ENCODE data around the gene PUS1. TPM values are rescaled to one million over a fixed set of nuclear protein-coding genes. Genes with fewer than 3 reads are reported as not detected.

Gene PUS1
- total RNA-seq, 6 experiments from 2014 or later, result 14.7 to 23.1 (median 17.7) TPM

DNA sequence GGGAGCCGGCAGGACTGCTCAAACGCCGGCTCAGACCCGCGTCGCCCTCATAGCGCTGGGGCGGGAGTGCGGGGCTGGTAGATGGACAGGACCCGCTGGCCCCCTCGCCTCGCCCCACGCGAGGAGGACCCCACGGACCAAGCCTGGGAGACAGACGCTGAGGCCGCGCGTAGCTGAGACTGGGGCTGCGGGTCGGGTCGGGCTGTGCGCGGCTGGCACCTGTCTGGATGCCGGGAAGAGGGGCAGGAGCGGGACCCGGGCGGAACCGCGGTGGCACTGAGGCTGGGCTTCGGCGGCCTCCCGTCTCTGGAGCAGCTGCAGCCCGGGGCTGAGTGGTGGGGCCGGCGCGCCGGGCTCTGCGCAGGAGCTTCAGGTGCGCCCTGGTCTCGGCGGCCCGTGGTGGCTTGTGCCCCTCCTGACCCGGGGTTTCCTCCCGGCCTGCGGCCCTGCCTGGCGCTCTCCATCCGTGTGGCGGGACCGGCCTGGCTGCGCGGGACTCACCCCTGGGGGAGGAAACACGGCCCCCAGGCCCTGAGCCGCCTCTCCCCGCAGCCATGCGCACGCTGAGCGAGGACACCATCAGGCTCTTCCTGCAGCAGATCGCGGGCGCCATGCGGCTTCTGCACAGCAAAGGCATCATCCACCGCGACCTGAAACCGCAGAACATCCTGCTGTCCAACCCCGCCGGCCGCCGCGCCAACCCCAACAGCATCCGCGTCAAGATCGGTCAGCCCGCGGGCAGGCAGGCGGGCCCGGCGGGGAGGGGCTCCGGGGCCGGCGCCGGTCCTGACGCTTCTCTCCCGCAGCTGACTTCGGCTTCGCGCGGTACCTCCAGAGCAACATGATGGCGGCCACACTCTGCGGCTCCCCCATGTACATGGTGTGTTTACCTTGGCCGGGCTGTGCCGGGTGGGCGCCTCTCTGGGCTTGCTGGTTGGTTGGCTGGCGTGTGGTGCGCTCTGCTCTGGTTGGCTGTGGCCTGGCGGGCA, 20.7 kb upstream of the PUS1 start:
- DNase-seq (peak in 2 of 3 donors; percentile 50 to 54), ATAC-seq (no peak)
- intact Hi-C loops (cut with DNase I), result no loop called here
- no peak for TF ChIP-seq POLR2A (IDR thresholded peaks at IDR 0.05)
- TF ChIP-seq, protein P1, sequence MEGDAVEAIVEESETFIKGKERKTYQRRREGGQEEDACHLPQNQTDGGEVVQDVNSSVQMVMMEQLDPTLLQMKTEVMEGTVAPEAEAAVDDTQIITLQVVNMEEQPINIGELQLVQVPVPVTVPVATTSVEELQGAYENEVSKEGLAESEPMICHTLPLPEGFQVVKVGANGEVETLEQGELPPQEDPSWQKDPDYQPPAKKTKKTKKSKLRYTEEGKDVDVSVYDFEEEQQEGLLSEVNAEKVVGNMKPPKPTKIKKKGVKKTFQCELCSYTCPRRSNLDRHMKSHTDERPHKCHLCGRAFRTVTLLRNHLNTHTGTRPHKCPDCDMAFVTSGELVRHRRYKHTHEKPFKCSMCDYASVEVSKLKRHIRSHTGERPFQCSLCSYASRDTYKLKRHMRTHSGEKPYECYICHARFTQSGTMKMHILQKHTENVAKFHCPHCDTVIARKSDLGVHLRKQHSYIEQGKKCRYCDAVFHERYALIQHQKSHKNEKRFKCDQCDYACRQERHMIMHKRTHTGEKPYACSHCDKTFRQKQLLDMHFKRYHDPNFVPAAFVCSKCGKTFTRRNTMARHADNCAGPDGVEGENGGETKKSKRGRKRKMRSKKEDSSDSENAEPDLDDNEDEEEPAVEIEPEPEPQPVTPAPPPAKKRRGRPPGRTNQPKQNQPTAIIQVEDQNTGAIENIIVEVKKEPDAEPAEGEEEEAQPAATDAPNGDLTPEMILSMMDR (IDR thresholded peaks at IDR 0.05), result no peak
- Histone ChIP-seq H3K27me3 (no peaks in the 10 kb centered on the region), H3K27ac (no peak overlapping the region), H3K36me3 (peaks cover 0 to 59% (median 33%) of the 10 kb centered on the region in 4 donors), H3K4me1 (no peaks in the 10 kb centered on the region), H3K4me3 (no peak overlapping the region), H3K9me3 (no peaks in the 10 kb centered on the region)
- 96% methylated on average over 8 of the region's 96 CpGs for WGBS (ENCODE audit: insufficient coverage, low coverage, low lambda C conversion rate, missing lambda C conversion rate)

DNA sequence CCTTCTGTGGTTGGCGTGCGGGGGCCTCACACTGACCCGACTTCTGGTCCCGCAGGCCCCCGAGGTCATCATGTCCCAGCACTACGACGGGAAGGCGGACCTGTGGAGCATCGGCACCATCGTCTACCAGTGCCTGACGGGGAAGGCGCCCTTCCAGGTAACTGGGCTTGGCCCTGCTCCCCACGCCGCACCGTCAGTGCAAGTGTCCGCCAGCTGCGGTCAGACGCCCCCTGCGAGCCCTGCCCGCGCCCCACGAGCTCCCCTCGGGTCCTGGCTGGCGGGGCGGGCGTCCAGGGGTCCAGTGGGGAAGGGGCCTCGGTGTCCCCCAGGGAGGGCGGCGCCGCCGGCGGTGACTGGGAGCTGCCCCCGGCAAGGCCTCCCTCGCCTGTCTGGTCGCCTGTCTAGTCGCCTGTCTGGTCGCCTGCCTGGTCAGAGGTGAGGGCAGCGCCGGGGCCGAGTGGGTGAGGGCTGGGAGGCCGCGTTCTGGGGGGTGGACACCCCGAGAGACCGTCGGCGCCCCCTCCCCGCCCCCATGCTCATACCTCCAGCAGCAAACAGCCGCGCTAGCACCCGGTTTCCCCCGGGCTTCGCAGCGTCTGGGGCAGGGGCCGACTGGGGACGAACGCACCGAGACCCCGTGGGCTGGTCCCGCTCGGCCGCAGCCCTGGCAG, 19.9 kb upstream of the PUS1 start:
- 95% methylated on average over 11 of the region's 61 CpGs for WGBS (ENCODE audit: insufficient coverage, low coverage, low lambda C conversion rate, missing lambda C conversion rate)

DNA sequence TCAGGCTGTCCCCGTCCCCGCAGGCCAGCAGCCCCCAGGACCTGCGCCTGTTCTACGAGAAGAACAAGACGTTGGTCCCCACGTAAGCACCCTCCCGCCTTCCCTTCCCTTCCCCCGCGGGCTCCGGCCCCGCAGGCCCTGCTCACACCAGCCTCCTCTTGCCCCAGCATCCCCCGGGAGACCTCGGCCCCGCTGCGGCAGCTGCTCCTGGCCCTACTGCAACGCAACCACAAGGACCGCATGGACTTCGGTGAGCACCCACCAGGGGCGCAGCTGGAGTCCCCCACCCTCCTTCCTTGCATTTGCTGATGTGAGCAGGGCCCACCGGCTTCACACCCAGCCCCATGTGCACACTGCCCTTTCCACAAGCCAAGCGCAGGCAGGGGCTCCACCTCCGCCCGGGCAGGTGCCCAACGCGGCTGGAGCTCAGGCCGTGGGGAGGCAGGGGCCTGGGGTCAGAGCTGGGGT, 19.3 kb upstream of the PUS1 start:
- H3K27me3 ChIP-seq, result no peaks in the 10 kb centered on the region
- DNase-seq, result peak in 2 of 3 donors; percentile 43 to 50
- H3K4me3 ChIP-seq, result no peak overlapping the region
- TF ChIP-seq POLR2A (IDR thresholded peaks at IDR 0.05), result no peak
- TF ChIP-seq, protein P1 (IDR thresholded peaks at IDR 0.05), result no peak
- no peaks in the 10 kb centered on the region for H3K4me1 ChIP-seq
- ATAC-seq, result no peak
- H3K27ac ChIP-seq, result no peak overlapping the region
- no peaks in the 10 kb centered on the region for H3K9me3 ChIP-seq
- peaks cover 0 to 73% (median 39%) of the 10 kb centered on the region in 4 donors for H3K36me3 ChIP-seq
- intact Hi-C loops (cut with DNase I), result no loop called here
- WGBS (ENCODE audit: insufficient coverage, low coverage, low lambda C conversion rate, missing lambda C conversion rate), result 93% methylated on average over 10 of the region's 26 CpGs

More for the DNA sequence above, 19.9 kb upstream of the PUS1 start:
- Histone ChIP-seq H3K27ac (no peak overlapping the region), H3K9me3 (no peaks in the 10 kb centered on the region), H3K27me3 (no peaks in the 10 kb centered on the region), H3K4me1 (no peaks in the 10 kb centered on the region), H3K36me3 (peaks cover 0 to 67% (median 36%) of the 10 kb centered on the region in 4 donors), H3K4me3 (no peak overlapping the region)
- intact Hi-C loops (cut with DNase I), result no loop called here
- TF ChIP-seq POLR2A (IDR thresholded peaks at IDR 0.05), result no peak
- TF ChIP-seq, protein P1 (IDR thresholded peaks at IDR 0.05), result no peak
- peak in 2 of 3 donors; percentile 47 to 49 for DNase-seq
- no peak for ATAC-seq

DNA sequence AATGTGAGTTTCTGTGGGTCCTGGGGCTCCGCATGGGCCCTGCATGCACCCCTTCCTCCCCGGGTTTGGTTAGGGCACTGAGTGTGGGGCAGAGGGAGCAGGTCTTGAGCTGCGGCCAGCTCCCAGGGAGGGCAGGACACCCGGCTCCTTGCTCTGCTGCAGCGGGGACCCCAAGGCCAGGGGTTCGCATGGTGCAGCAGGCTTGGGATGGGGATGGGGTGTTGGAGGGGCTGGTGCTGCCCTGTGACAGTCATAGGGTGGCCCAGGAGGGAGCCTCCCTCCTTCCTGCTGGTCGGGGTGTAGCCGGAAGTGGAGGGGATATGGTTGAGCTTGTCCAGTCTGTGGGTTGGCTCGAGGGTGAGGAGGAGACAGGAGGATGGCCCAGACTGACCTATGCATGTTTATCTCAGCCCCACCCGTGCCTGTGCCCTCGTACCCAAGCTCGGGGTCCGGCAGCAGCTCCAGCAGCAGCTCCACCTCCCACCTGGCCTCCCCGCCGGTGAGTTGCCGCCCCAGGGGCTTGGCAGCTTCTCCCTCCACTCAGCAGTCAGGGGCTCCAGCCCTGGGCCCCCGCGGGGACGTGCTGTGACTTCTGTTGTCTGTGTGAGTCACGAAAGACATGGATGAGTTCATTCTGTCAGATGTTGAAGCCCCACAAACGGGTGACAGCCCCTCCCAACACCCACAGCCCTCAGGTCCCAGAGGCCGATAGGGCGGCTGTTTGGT, 18.6 kb upstream of the PUS1 start:
- intact Hi-C loops (cut with DNase I), result no loop called here
- H3K27me3 ChIP-seq, result no peaks in the 10 kb centered on the region
- DNase-seq (no peak), ATAC-seq (no peak)
- no peak overlapping the region for H3K4me3 ChIP-seq
- H3K9me3 ChIP-seq, result no peaks in the 10 kb centered on the region
- no peaks in the 10 kb centered on the region for H3K4me1 ChIP-seq
- peaks cover 0 to 79% (median 41%) of the 10 kb centered on the region in 4 donors for H3K36me3 ChIP-seq
- WGBS (ENCODE audit: insufficient coverage, low coverage, low lambda C conversion rate, missing lambda C conversion rate), result 79% methylated on average over 2 of the region's 23 CpGs
- no peak for TF ChIP-seq POLR2A (IDR thresholded peaks at IDR 0.05)
- H3K27ac ChIP-seq, result no peak overlapping the region

Measured in right lobe of liver (tissue), 6 donors.